Glutamatergic neuron (in vitro differentiated cells): Measurements from ENCODE around the gene DDX4. TPM values are rescaled to one million over a fixed set of nuclear protein-coding genes. Genes with fewer than 3 reads are reported as not detected.
"Not testable (repeated sequence)": the region's sequence is repeated elsewhere in the genome, so short reads cannot be mapped to it uniquely, and the experiment has no call there.

ENCODE experiments used
- DNase-seq: peaks from one replicate; pipeline ENCODE4 v3.0.0; 2022
- H3K27ac Mint-ChIP-seq: one replicate; pipeline ENCODE4 v1.8.0; 2020; ENCODE audit warnings: mild to moderate bottlenecking, mixed read lengths, inconsistent platforms; ENCODE audit not compliant: unreplicated experiment
- H3K27me3 Mint-ChIP-seq: one replicate; pipeline ENCODE4 v1.8.0; 2020; ENCODE audit warnings: mild to moderate bottlenecking, moderate library complexity, mixed read lengths, inconsistent platforms; ENCODE audit not compliant: unreplicated experiment
- H3K36me3 Mint-ChIP-seq: one replicate; pipeline ENCODE4 v1.8.0; 2020; ENCODE audit warnings: mild to moderate bottlenecking, mixed read lengths, inconsistent platforms; ENCODE audit not compliant: unreplicated experiment
- H3K4me1 Mint-ChIP-seq: one replicate; pipeline ENCODE4 v1.8.0; 2020; ENCODE audit warnings: mild to moderate bottlenecking, low read depth, mixed read lengths, inconsistent platforms; ENCODE audit not compliant: unreplicated experiment
- H3K4me3 Mint-ChIP-seq: one replicate; pipeline ENCODE4 v1.8.0; 2020; ENCODE audit warnings: mild to moderate bottlenecking, mixed read lengths, inconsistent platforms; ENCODE audit not compliant: unreplicated experiment
- H3K9me3 Mint-ChIP-seq: one replicate; pipeline ENCODE4 v1.8.0; 2020; ENCODE audit warnings: mild to moderate bottlenecking, moderate library complexity, mixed read lengths, inconsistent platforms; ENCODE audit not compliant: unreplicated experiment
- total RNA-seq: library from RNA; stranded (reverse); fragmentation: NEBNext Ultra II Directional; extraction: Animal tissue kit (Norgen Biotek cat#: 25700); gene quantifications from one replicate; pipeline ENCODE4 v1.2.1, GENCODE V29; 2021; ENCODE audit not compliant: unreplicated experiment
- TF ChIP-seq, protein P1 (sequence below): fragments of 200-600 bp; sonication (generic); IDR thresholded peaks from one replicate; pipeline ENCODE4 v1.5.0; 2021; ENCODE audit not compliant: partially characterized antibody, unreplicated experiment

Gene DDX4
- total RNA-seq, 1 donor from 2014 or later: 0.27 TPM

- no peak overlapping the region for H3K4me3 Mint-ChIP-seq
- peaks cover 3% of the 10 kb centered on the region for H3K4me1 Mint-ChIP-seq
- peaks cover 11% of the 10 kb centered on the region for H3K36me3 Mint-ChIP-seq
- H3K27me3 Mint-ChIP-seq: peaks cover 4% of the 10 kb centered on the region
- no peak for DNase-seq
- TF ChIP-seq, protein P1, sequence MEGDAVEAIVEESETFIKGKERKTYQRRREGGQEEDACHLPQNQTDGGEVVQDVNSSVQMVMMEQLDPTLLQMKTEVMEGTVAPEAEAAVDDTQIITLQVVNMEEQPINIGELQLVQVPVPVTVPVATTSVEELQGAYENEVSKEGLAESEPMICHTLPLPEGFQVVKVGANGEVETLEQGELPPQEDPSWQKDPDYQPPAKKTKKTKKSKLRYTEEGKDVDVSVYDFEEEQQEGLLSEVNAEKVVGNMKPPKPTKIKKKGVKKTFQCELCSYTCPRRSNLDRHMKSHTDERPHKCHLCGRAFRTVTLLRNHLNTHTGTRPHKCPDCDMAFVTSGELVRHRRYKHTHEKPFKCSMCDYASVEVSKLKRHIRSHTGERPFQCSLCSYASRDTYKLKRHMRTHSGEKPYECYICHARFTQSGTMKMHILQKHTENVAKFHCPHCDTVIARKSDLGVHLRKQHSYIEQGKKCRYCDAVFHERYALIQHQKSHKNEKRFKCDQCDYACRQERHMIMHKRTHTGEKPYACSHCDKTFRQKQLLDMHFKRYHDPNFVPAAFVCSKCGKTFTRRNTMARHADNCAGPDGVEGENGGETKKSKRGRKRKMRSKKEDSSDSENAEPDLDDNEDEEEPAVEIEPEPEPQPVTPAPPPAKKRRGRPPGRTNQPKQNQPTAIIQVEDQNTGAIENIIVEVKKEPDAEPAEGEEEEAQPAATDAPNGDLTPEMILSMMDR: no peak
- no peak overlapping the region for H3K27ac Mint-ChIP-seq
- peaks cover 9% of the 10 kb centered on the region for H3K9me3 Mint-ChIP-seq
Measured at GRCh38 chr5:55714749-55715148, 23.1 kb upstream of the DDX4 start.

- H3K27me3 Mint-ChIP-seq: peaks cover 4% of the 10 kb centered on the region
- peaks cover 9% of the 10 kb centered on the region for H3K9me3 Mint-ChIP-seq
- TF ChIP-seq, protein P1: no peak
- DNase-seq: no peak
- peaks cover 11% of the 10 kb centered on the region for H3K36me3 Mint-ChIP-seq
- no peak overlapping the region for H3K27ac Mint-ChIP-seq
- H3K4me1 Mint-ChIP-seq: peaks cover 3% of the 10 kb centered on the region
- no peak overlapping the region for H3K4me3 Mint-ChIP-seq
Measured at GRCh38 chr5:55715519-55716078, 22.3 kb upstream of the DDX4 start.

- H3K36me3 Mint-ChIP-seq: peaks cover 11% of the 10 kb centered on the region
- H3K9me3 Mint-ChIP-seq, H3K4me3 Mint-ChIP-seq, H3K4me1 Mint-ChIP-seq, H3K27ac Mint-ChIP-seq, H3K27me3 Mint-ChIP-seq, DNase-seq: not testable (repeated sequence)
Measured at GRCh38 chr5:55719026-55719425, 18.8 kb upstream of the DDX4 start.

GRCh38 chr5:55720188-55720703 lies 17.6 kb upstream of the DDX4 start:
- TF ChIP-seq, protein P1: no peak
- Mint-ChIP-seq H3K4me3 (no peak overlapping the region), H3K4me1 (no peaks in the 10 kb centered on the region)

GRCh38 chr5:55724281-55724680 lies 13.6 kb upstream of the DDX4 start:
- Mint-ChIP-seq H3K27ac (no peak overlapping the region), H3K4me1 (no peaks in the 10 kb centered on the region), H3K9me3 (no peaks in the 10 kb centered on the region), H3K36me3 (peaks cover under 1% of the 10 kb centered on the region), H3K27me3 (no peaks in the 10 kb centered on the region), H3K4me3 (no peak overlapping the region)
- no peak for DNase-seq
- TF ChIP-seq, protein P1: no peak

More at GRCh38 chr5:55720188-55720703, 17.6 kb upstream of the DDX4 start:
- DNase-seq: no peak
- Mint-ChIP-seq H3K27me3 (no peaks in the 10 kb centered on the region), H3K9me3 (peaks cover 6% of the 10 kb centered on the region), H3K27ac (no peak overlapping the region), H3K36me3 (peaks cover 11% of the 10 kb centered on the region)
